ENCODE measurements around the gene CDH4.

The CDH4 gene

DNA sequence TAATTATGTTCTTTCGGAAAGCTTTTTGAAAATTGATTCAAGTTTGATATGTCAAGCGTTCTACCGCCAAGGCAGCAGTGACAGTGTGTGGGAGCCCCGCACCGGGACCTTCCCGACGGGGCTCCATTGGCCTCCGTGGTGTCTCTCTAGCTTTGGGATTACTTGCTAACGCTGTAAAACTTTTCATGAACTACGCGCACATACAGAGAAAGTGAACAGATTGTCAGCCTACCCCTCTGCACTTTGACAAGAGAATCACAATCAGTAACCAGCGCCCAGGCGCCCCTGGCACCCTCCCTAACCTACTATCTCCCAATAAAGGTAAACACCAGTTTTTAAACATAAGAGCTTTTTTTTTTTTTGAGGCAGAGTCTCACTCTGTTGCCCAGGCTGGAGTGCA is 274.8 kb downstream of the CDH4 start:
- Histone ChIP-seq H3K4me1 (ENCODE audit: control insufficient read depth in 2 of 2, insufficient read depth in 1 of 2, low read depth in 1 of 2, low read length in 2 of 2) (peaks cover 0 to 7% of the 10 kb centered on the region in 2 donors), H4K91ac (ENCODE audit: low read depth, low read length, poor library complexity) (no peak overlapping the region), H3K4me3 (ENCODE audit: low read length in 2 of 2) (no peak overlapping the region), H2AK5ac (ENCODE audit: low read depth, low read length) (no peak overlapping the region), H3K36me3 (replicated peaks in 1 of 2; ENCODE audit: control insufficient read depth in 2 of 2, insufficient read depth in 2 of 2, low read length in 2 of 2) (no peaks in the 10 kb centered on the region), H2AFZ (ENCODE audit: low read length) (no peak overlapping the region), H2BK5ac (ENCODE audit: low read length) (no peak overlapping the region), H3K14ac (ENCODE audit: low read length) (no peak overlapping the region), H3K9me3 (replicated peaks in 1 of 2; ENCODE audit: control insufficient read depth in 2 of 2, insufficient read depth in 1 of 2, low read depth in 1 of 2, low read length in 2 of 2) (no peaks in the 10 kb centered on the region), H3K27ac (replicated peaks; ENCODE audit: low read length) (no peak overlapping the region), H2BK12ac (ENCODE audit: low read length) (no peak overlapping the region), H2BK15ac (ENCODE audit: low read length) (no peak overlapping the region), H3K4me2 (ENCODE audit: insufficient read depth, low read length, poor library complexity, severe bottlenecking) (no peak overlapping the region), H2BK120ac (ENCODE audit: low read depth, low read length) (no peak overlapping the region), H3K9ac (ENCODE audit: low read depth, low read length, poor library complexity) (no peak overlapping the region), H3K23ac (ENCODE audit: low read depth, low read length, poor library complexity) (no peak overlapping the region), H3K4ac (ENCODE audit: low read length) (no peak overlapping the region), H3K79me1 (ENCODE audit: low read depth, low read length) (no peaks in the 10 kb centered on the region), H3K27me3 (ENCODE audit: control insufficient read depth in 3 of 3, insufficient read depth in 3 of 3, low read depth in 1 of 3, low read length in 3 of 3) (no peaks in the 10 kb centered on the region), H3K18ac (ENCODE audit: low read length) (no peak overlapping the region), H4K8ac (ENCODE audit: low read depth, low read length) (no peak overlapping the region)
- no peak for DNase-seq (ENCODE audit: low spot score)
- no CpG with 5 or more reads among the region's 13 CpGs for WGBS, 2 donors (ENCODE audit: extremely low coverage in 2 of 2, insufficient read length in 2 of 2, insufficient replicate concordance in 1 of 2)

DNA sequence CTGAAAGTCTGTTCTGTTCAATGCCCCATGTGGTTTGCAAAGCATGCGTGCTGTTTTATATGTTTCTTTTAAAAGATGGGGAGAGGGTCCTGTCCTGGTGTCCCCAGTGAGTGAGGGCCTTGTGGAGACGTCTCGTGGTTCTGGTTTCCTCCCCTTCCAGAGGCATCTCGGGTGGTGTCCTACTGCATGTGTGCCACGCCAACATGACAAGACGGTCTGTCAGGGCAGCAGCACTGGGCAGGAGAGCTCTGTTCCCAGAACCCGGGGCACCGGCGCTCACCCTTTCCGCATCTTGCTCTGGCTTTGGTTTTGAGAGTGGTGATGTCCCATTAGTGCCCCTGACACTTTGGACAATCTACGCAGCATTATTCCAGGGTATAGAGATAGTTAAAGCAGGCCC is 275.6 kb downstream of the CDH4 start:
- Histone ChIP-seq H4K91ac (ENCODE audit: low read depth, low read length, poor library complexity) (no peak overlapping the region), H3K18ac (ENCODE audit: low read length) (no peak overlapping the region), H2AK5ac (ENCODE audit: low read depth, low read length) (no peak overlapping the region), H3K4me3 (ENCODE audit: low read length in 2 of 2) (no peak overlapping the region), H3K4me1 (ENCODE audit: control insufficient read depth in 2 of 2, insufficient read depth in 1 of 2, low read depth in 1 of 2, low read length in 2 of 2) (peaks cover 0 to 7% of the 10 kb centered on the region in 2 donors), H2BK12ac (ENCODE audit: low read length) (no peak overlapping the region), H3K27ac (replicated peaks; ENCODE audit: low read length) (no peak overlapping the region), H2AFZ (ENCODE audit: low read length) (no peak overlapping the region), H2BK120ac (ENCODE audit: low read depth, low read length) (no peak overlapping the region), H3K4me2 (ENCODE audit: insufficient read depth, low read length, poor library complexity, severe bottlenecking) (no peak overlapping the region), H3K79me1 (ENCODE audit: low read depth, low read length) (no peaks in the 10 kb centered on the region), H3K27me3 (ENCODE audit: control insufficient read depth in 3 of 3, insufficient read depth in 3 of 3, low read depth in 1 of 3, low read length in 3 of 3) (no peaks in the 10 kb centered on the region), H3K23ac (ENCODE audit: low read depth, low read length, poor library complexity) (no peak overlapping the region), H3K4ac (ENCODE audit: low read length) (no peak overlapping the region), H3K9ac (ENCODE audit: low read depth, low read length, poor library complexity) (no peak overlapping the region), H3K14ac (ENCODE audit: low read length) (no peak overlapping the region), H3K9me3 (replicated peaks in 1 of 2; ENCODE audit: control insufficient read depth in 2 of 2, insufficient read depth in 1 of 2, low read depth in 1 of 2, low read length in 2 of 2) (no peaks in the 10 kb centered on the region), H3K36me3 (replicated peaks in 1 of 2; ENCODE audit: control insufficient read depth in 2 of 2, insufficient read depth in 2 of 2, low read length in 2 of 2) (no peaks in the 10 kb centered on the region), H2BK5ac (ENCODE audit: low read length) (no peak overlapping the region), H2BK15ac (ENCODE audit: low read length) (no peak overlapping the region), H4K8ac (ENCODE audit: low read depth, low read length) (no peak overlapping the region)
- WGBS, 2 donors (ENCODE audit: extremely low coverage in 2 of 2, insufficient read length in 2 of 2, insufficient replicate concordance in 1 of 2), result no CpG with 5 or more reads among the region's 11 CpGs
- no peak for DNase-seq (ENCODE audit: low spot score)

DNA sequence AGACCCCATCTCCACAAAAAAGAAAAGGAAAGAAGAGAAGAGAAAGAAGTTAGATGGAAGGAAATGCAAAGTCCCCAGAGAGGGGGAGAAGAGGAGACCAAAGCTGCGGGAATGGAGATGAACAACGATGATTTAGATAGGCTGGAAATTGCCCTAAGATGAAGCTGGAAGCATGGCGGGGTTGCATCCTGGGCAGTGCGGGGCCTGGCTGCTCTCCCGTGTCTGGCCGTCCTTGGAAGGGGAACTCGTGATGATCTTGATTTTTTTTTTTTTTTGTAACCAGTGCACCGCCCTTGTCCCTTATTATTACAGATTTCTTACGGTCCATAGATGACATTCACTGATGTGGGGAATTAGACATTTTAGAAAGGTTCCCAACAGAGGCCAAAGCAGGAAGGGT is 276.5 kb downstream of the CDH4 start:
- no peak overlapping the region for H2AK5ac ChIP-seq (ENCODE audit: low read depth, low read length)
- no peak overlapping the region for H3K4ac ChIP-seq (ENCODE audit: low read length)
- no peak for DNase-seq (ENCODE audit: low spot score)
- no peak overlapping the region for H2BK12ac ChIP-seq (ENCODE audit: low read length)
- no peak overlapping the region for H2BK15ac ChIP-seq (ENCODE audit: low read length)
- H3K9ac ChIP-seq (ENCODE audit: low read depth, low read length, poor library complexity), result no peak overlapping the region
- H2BK120ac ChIP-seq (ENCODE audit: low read depth, low read length), result no peak overlapping the region
- H3K23ac ChIP-seq (ENCODE audit: low read depth, low read length, poor library complexity), result no peak overlapping the region
- WGBS, 2 donors (ENCODE audit: extremely low coverage in 2 of 2, insufficient read length in 2 of 2, insufficient replicate concordance in 1 of 2), result no CpG with 5 or more reads among the region's 9 CpGs
- H3K27me3 ChIP-seq (ENCODE audit: control insufficient read depth in 3 of 3, insufficient read depth in 3 of 3, low read depth in 1 of 3, low read length in 3 of 3), result no peaks in the 10 kb centered on the region
- H3K79me1 ChIP-seq (ENCODE audit: low read depth, low read length), result peaks cover 2% of the 10 kb centered on the region
- no peak overlapping the region for H2AFZ ChIP-seq (ENCODE audit: low read length)
- no peak overlapping the region for H3K27ac ChIP-seq (replicated peaks; ENCODE audit: low read length)
- no peaks in the 10 kb centered on the region for H3K9me3 ChIP-seq (replicated peaks in 1 of 2; ENCODE audit: control insufficient read depth in 2 of 2, insufficient read depth in 1 of 2, low read depth in 1 of 2, low read length in 2 of 2)
- no peak overlapping the region for H3K4me3 ChIP-seq (ENCODE audit: low read length in 2 of 2)
- peaks cover 0 to 7% of the 10 kb centered on the region in 2 donors for H3K4me1 ChIP-seq (ENCODE audit: control insufficient read depth in 2 of 2, insufficient read depth in 1 of 2, low read depth in 1 of 2, low read length in 2 of 2)
- H4K91ac ChIP-seq (ENCODE audit: low read depth, low read length, poor library complexity), result no peak overlapping the region
- H3K36me3 ChIP-seq (replicated peaks in 1 of 2; ENCODE audit: control insufficient read depth in 2 of 2, insufficient read depth in 2 of 2, low read length in 2 of 2), result no peaks in the 10 kb centered on the region
- H3K18ac ChIP-seq (ENCODE audit: low read length), result no peak overlapping the region
- no peak overlapping the region for H3K14ac ChIP-seq (ENCODE audit: low read length)
- no peak overlapping the region for H4K8ac ChIP-seq (ENCODE audit: low read depth, low read length)
- H3K4me2 ChIP-seq (ENCODE audit: insufficient read depth, low read length, poor library complexity, severe bottlenecking), result no peak overlapping the region
- H2BK5ac ChIP-seq (ENCODE audit: low read length), result no peak overlapping the region

DNA sequence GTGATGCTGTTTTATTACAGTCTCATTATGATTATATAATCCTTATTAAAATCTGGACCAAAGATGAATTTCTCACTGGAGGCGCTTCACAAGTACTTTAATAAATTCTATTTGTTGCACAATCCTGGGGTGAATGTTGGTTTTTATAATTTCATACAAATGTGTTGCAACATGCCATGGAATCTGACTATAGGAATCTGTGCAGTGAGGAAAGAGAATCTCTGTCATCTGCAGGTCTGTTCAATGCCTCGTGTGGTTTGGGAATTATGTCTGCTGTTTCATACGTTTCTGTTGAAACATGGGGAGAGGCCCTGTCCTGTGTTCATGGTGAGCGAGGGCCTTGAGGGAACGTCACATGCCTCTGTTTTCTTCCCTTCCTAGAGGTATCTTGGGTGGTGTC is 277.3 kb downstream of the CDH4 start:
- no peak overlapping the region for H2BK12ac ChIP-seq (ENCODE audit: low read length)
- WGBS, 2 donors (ENCODE audit: extremely low coverage in 2 of 2, insufficient read length in 2 of 2, insufficient replicate concordance in 1 of 2), result no CpG with 5 or more reads among the region's 5 CpGs
- H3K27ac ChIP-seq (replicated peaks; ENCODE audit: low read length), result no peak overlapping the region
- no peak overlapping the region for H3K4ac ChIP-seq (ENCODE audit: low read length)
- H3K36me3 ChIP-seq (replicated peaks in 1 of 2; ENCODE audit: control insufficient read depth in 2 of 2, insufficient read depth in 2 of 2, low read length in 2 of 2), result no peaks in the 10 kb centered on the region
- no peaks in the 10 kb centered on the region for H3K27me3 ChIP-seq (ENCODE audit: control insufficient read depth in 3 of 3, insufficient read depth in 3 of 3, low read depth in 1 of 3, low read length in 3 of 3)
- no peak overlapping the region for H2AK5ac ChIP-seq (ENCODE audit: low read depth, low read length)
- H3K23ac ChIP-seq (ENCODE audit: low read depth, low read length, poor library complexity), result no peak overlapping the region
- no peak overlapping the region for H3K18ac ChIP-seq (ENCODE audit: low read length)
- H2BK120ac ChIP-seq (ENCODE audit: low read depth, low read length), result no peak overlapping the region
- peaks cover 0 to 7% of the 10 kb centered on the region in 2 donors for H3K4me1 ChIP-seq (ENCODE audit: control insufficient read depth in 2 of 2, insufficient read depth in 1 of 2, low read depth in 1 of 2, low read length in 2 of 2)
- no peak overlapping the region for H3K4me2 ChIP-seq (ENCODE audit: insufficient read depth, low read length, poor library complexity, severe bottlenecking)
- no peak overlapping the region for H3K9ac ChIP-seq (ENCODE audit: low read depth, low read length, poor library complexity)
- H4K8ac ChIP-seq (ENCODE audit: low read depth, low read length), result no peak overlapping the region
- H2BK5ac ChIP-seq (ENCODE audit: low read length), result no peak overlapping the region
- no peak overlapping the region for H3K14ac ChIP-seq (ENCODE audit: low read length)
- H3K9me3 ChIP-seq (replicated peaks in 1 of 2; ENCODE audit: control insufficient read depth in 2 of 2, insufficient read depth in 1 of 2, low read depth in 1 of 2, low read length in 2 of 2), result no peaks in the 10 kb centered on the region
- H4K91ac ChIP-seq (ENCODE audit: low read depth, low read length, poor library complexity), result no peak overlapping the region
- no peak overlapping the region for H2BK15ac ChIP-seq (ENCODE audit: low read length)
- peaks cover 2% of the 10 kb centered on the region for H3K79me1 ChIP-seq (ENCODE audit: low read depth, low read length)
- DNase-seq (ENCODE audit: low spot score), result no peak
- H2AFZ ChIP-seq (ENCODE audit: low read length), result no peak overlapping the region
- H3K4me3 ChIP-seq (ENCODE audit: low read length in 2 of 2), result no peak overlapping the region
